K562 (cell line): Measurements from ENCODE around the gene RAD23B. TPM values are rescaled to one million over a fixed set of nuclear protein-coding genes. Genes with fewer than 3 reads are reported as not detected.
A peak's percentile ranks its signal among the peaks of the same experiment; 100 is the strongest.

ENCODE experiments used
- ATAC-seq: fragments of 200-7000 bp; cut with Tn5 transposase; 3 replicates; pipeline ENCODE4 v1.9.1; 2020; ENCODE audit warnings: moderate library complexity
- BruUV-seq: library from RNA; stranded (reverse); fragments of 400-500 nt; replicated peaks from 2 replicates; lab custom pipeline; 2021; lab: Mats Ljungman, UMichigan
- CTCF ChIA-PET: fragments of 300-600 bp; formaldehyde crosslinking; extraction: SDS; loops from one replicate; lab custom pipeline; 2021; ENCODE audit warnings: low intra/inter-chr PET ratio; lab: Yijun Ruan, JAX
- POLR2A ChIA-PET: fragments of 300-600, 350-650 bp; sonication (Branson Sonifier 250); formaldehyde crosslinking; extraction: SDS; loops from one replicate; lab custom pipeline; 2021; ENCODE audit warnings: antibody characterized with exemption, inconsistent platforms; lab: Yijun Ruan, JAX
- DNase-seq, 4 experiments: peaks; one replicate each; pipeline versions ENCODE4 v3.0.0 to v3.0.0-alpha.2; 2011 to 2018; ENCODE audit warnings: low spot score in 3 of 4, mixed read lengths in 3 of 4; ENCODE audit errors: extremely low read depth in 1 of 4
- FAIRE-seq: peaks from 2 replicates; lab custom pipeline; 2011; peaks lifted over from hg19 to GRCh38; lab: Jason Lieb, UNC
- H2AFZ ChIP-seq: 2 replicates; pipeline ENCODE4 v1.6.0; 2011; ENCODE audit warnings: low read depth, low read length, control low read depth, inconsistent platforms
- H3K27ac ChIP-seq: fragments of 200-600 bp; 3 replicates; pipeline ENCODE4 v1.8.0; 2011; ENCODE audit warnings: low read depth, mild to moderate bottlenecking, control low read depth, inconsistent platforms, low read length, moderate library complexity, mixed read lengths; ENCODE audit errors: extremely low read depth
- H3K27me3 ChIP-seq, 2 experiments: fragments of 300-600 bp in 1 of 2; 2 replicates in 1 of 2; 3 replicates in 1 of 2; pipeline versions ENCODE4 v1.6.0 to v1.8.0; 2011; ENCODE audit warnings: inconsistent platforms in 2 of 2, low read length in 2 of 2, mild to moderate bottlenecking in 1 of 2, mixed read lengths in 1 of 2, moderate library complexity in 1 of 2; ENCODE audit not compliant: control insufficient read depth in 2 of 2, insufficient read depth in 2 of 2
- H3K36me3 ChIP-seq: fragments of 300-600 bp; 3 replicates; pipeline ENCODE4 v1.8.0; 2011; ENCODE audit warnings: mild to moderate bottlenecking, low read length, inconsistent platforms; ENCODE audit not compliant: control insufficient read depth, insufficient read depth
- H3K4me1 ChIP-seq, 2 experiments: fragments of 200-600 bp in 1 of 2; replicated peaks in 1 of 2; 2 replicates in 1 of 2; 3 replicates in 1 of 2; pipeline versions ENCODE4 v1.5.1 to v1.8.0; 2011; ENCODE audit warnings: inconsistent platforms in 2 of 2, low read length in 2 of 2, mild to moderate bottlenecking in 1 of 2, mixed read lengths in 1 of 2, moderate library complexity in 1 of 2; ENCODE audit not compliant: control insufficient read depth in 2 of 2, insufficient read depth in 2 of 2
- H3K4me2 ChIP-seq: 2 replicates; pipeline ENCODE4 v1.6.1; 2011; ENCODE audit warnings: low read length, control low read depth, inconsistent platforms, mixed read lengths; ENCODE audit not compliant: insufficient read depth
- H3K4me3 ChIP-seq: fragments of 200-600 bp; sonication (generic), shearing (Covaris generic); 2 replicates; pipeline ENCODE4 v1.5.1; 2016; ENCODE audit warnings: control low read depth, inconsistent platforms
- H3K79me2 ChIP-seq: fragments of 200-600 bp; 3 replicates; pipeline ENCODE4 v1.8.0; 2011; ENCODE audit warnings: low read length, inconsistent platforms; ENCODE audit not compliant: control insufficient read depth, insufficient read depth
- H3K9ac ChIP-seq, 2 experiments: 2 replicates each; pipeline versions ENCODE4 v1.6.0 to v1.6.1; 2011; ENCODE audit warnings: low read depth in 2 of 2, low read length in 2 of 2, control low read depth in 1 of 2, inconsistent platforms in 1 of 2, mild to moderate bottlenecking in 1 of 2, mixed read lengths in 1 of 2; ENCODE audit not compliant: insufficient read depth in 1 of 2
- H3K9me1 ChIP-seq: one replicate; pipeline ENCODE4 v1.6.0; 2011; ENCODE audit warnings: inconsistent platforms, mild to moderate bottlenecking, low read length, moderate library complexity; ENCODE audit not compliant: control insufficient read depth, insufficient read depth
- H3K9me3 ChIP-seq: replicated peaks from 2 replicates; pipeline ENCODE4 v1.5.1; 2011; ENCODE audit warnings: low read depth, low read length, inconsistent platforms; ENCODE audit not compliant: control insufficient read depth, insufficient read depth
- H4K20me1 ChIP-seq: replicated peaks from 2 replicates; pipeline ENCODE4 v1.6.1; 2011; ENCODE audit warnings: low read length, inconsistent platforms, mixed read lengths; ENCODE audit not compliant: control insufficient read depth, insufficient read depth
- CTCF ChIP-seq, 3 experiments: IDR thresholded peaks in 2 of 3; conservative IDR thresholded peaks in 1 of 3; 2 replicates each; pipeline ENCODE4 v1.5.1; 2011 to 2012; ENCODE audit warnings: low read length in 3 of 3, mild to moderate bottlenecking in 3 of 3, control low read depth in 2 of 3, improper control_type of control experiment in 1 of 3, inconsistent platforms in 1 of 3, low read depth in 1 of 3, mixed read lengths in 1 of 3, moderate library complexity in 1 of 3; ENCODE audit not compliant: insufficient read depth in 2 of 3
- DEAF1 ChIP-seq: fragments of 450-650 bp; formaldehyde crosslinking; IDR thresholded peaks from 2 replicates; pipeline ENCODE4 v1.4.0; 2020; ENCODE audit warnings: mild to moderate bottlenecking, moderate library complexity
- FOSL1 ChIP-seq: fragments of 200-800 bp; sonication (Bioruptor generic); conservative IDR thresholded peaks from 2 replicates; pipeline ENCODE4 v1.6.1; 2016; ENCODE audit warnings: missing genetic modification characterization, missing compliant biosample characterization
- GABPB2 ChIP-seq: fragments of 250-450 bp; sonication (Bioruptor Pico); conservative IDR thresholded peaks from 2 replicates; pipeline ENCODE4 v1.5.1; 2021; ENCODE audit warnings: mild to moderate bottlenecking
- KDM2B ChIP-seq: fragments of 250-450 bp; sonication (Bioruptor Pico); IDR thresholded peaks from 2 replicates; pipeline ENCODE4 v1.8.0; 2021; ENCODE audit warnings: mild to moderate bottlenecking, moderate library complexity
- MAFK ChIP-seq: IDR thresholded peaks from 2 replicates; pipeline ENCODE4 v1.6.1; 2011; ENCODE audit warnings: low read length, improper control_type of control experiment
- RAD21 ChIP-seq, 2 experiments: fragments of 250-450 bp in 1 of 2; fragments of 450-650 bp in 1 of 2; sonication (Bioruptor Pico) in 1 of 2; formaldehyde crosslinking in 1 of 2; IDR thresholded peaks in 1 of 2; conservative IDR thresholded peaks in 1 of 2; 2 replicates each; pipeline versions ENCODE4 v1.4.0 to v1.8.0; 2020 to 2022; ENCODE audit warnings: mild to moderate bottlenecking in 2 of 2, moderate library complexity in 1 of 2
- RBM22 ChIP-seq: fragments of 200-400 bp; formaldehyde crosslinking; IDR thresholded peaks from 2 replicates; pipeline ENCODE4 v1.6.1; 2018; ENCODE audit warnings: low read length, low read depth; ENCODE audit not compliant: poor library complexity, severe bottlenecking
- REST ChIP-seq, 2 experiments: fragments of 450-650 bp; formaldehyde crosslinking in 1 of 2; IDR thresholded peaks; 2 replicates each; pipeline versions ENCODE4 v1.4.0 to v1.6.1; 2014 to 2020; ENCODE audit warnings: mild to moderate bottlenecking in 2 of 2, borderline replicate concordance in 1 of 2, low read depth in 1 of 2
- WGBS: fragments of 100-300 bp; shearing (Covaris generic); methylation state at CpG from one replicate; pipeline ENCODE4 v1.1.6; 2016; ENCODE audit warnings: low coverage, mixed read lengths; ENCODE audit not compliant: insufficient coverage; ENCODE audit errors: missing lambda C conversion rate; 5-methylcytosine and 5-hydroxymethylcytosine counted together
- in situ Hi-C: fragments of 300-500 bp; cut with MboI; formaldehyde crosslinking; loops from 4 replicates; pipeline ENCODE4 v1.15.0; 2018; ENCODE audit warnings: inconsistent platforms, mixed read lengths
- intact Hi-C: fragments of 100-400 bp; cut with micrococcal nuclease; formaldehyde crosslinking; loops from 2 replicates; pipeline ENCODE4 v1.14.2; 2022
- polyA plus RNA-seq, 8 experiments: library from polyadenylated mRNA; depleted of rRNA in 4 of 8; stranded (reverse) in 5 of 8; unstranded in 3 of 8; fragments of >200 nt; fragmentation: Nextera tagmentation in 2 of 8; fragmentation: Illumina TruSeq in 1 of 8; extraction: Ambion mirVana in 2 of 8; extraction: Trizol in 1 of 8; gene quantifications; 2 replicates each; pipeline versions ENCODE4 v1.2.1 to v1.2.3, GENCODE V29; 2011 to 2014; ENCODE audit warnings: inconsistent platforms in 1 of 8, missing spikeins in 1 of 8
- total RNA-seq, 7 experiments: library from RNA; depleted of rRNA in 6 of 7; stranded (reverse); fragments of >200 nt in 6 of 7; fragmentation: Illumina TruSeq in 2 of 7; extraction: Trizol in 2 of 7; gene quantifications; 2 replicates each; pipeline versions ENCODE4 v1.2.1 to v1.2.3, GENCODE V29; 2011 to 2021; ENCODE audit warnings: low replicate concordance in 1 of 7

RAD23B gene
- total and polyA plus RNA-seq, 9 of the 15 experiments (the other 6 are each of a cell fraction or from before 2014, with no cell fraction given): 14.5 to 184 (median 114) TPM

GRCh38 chr9:107239474-107239873, 43.6 kb upstream of the RAD23B start:
- POLR2A ChIA-PET: interaction anchor here (0.7 kb wide), 1 partner anchor 183 kb away, joined by 4 read pairs; no protein-coding TSS in a partner anchor
- no peaks in the 10 kb centered on the region for H3K4me1 ChIP-seq
- CTCF ChIA-PET: interaction anchor here (1.3 kb wide), 1 partner anchor 101 kb away, joined by 8 read pairs; no protein-coding TSS in a partner anchor
- H3K9ac ChIP-seq: no peak overlapping the region
- no peaks in the 10 kb centered on the region for H3K36me3 ChIP-seq
- H2AFZ ChIP-seq: no peak overlapping the region
- H3K27me3 ChIP-seq: no peaks in the 10 kb centered on the region
- no peak overlapping the region for H3K4me2 ChIP-seq
- no peaks in the 10 kb centered on the region for H4K20me1 ChIP-seq
- in situ Hi-C loops (no loop called here), intact Hi-C loops (loop anchor here (1.0 kb wide), 1 partner anchor 102 kb away; no protein-coding TSS in a partner anchor)
- FAIRE-seq: peak; percentile 55
- peak; percentile 68 for ATAC-seq
- no peaks in the 10 kb centered on the region for H3K9me1 ChIP-seq
- peak in 2 of 4 experiments; percentile 16 to 19 for DNase-seq
- H3K79me2 ChIP-seq: no peaks in the 10 kb centered on the region
- no peaks in the 10 kb centered on the region for H3K9me3 ChIP-seq
- BruUV-seq: no TSS peak
- H3K4me3 ChIP-seq: no peak overlapping the region
- 3% methylated on average over 2 of the region's 2 CpGs for WGBS
- H3K27ac ChIP-seq: no peak overlapping the region
- TF ChIP-seq KDM2B (CRISPR knock-in tag): no peak
- no peak for TF ChIP-seq FOSL1 (tag)
- TF ChIP-seq RAD21 (CRISPR knock-in tag; conservative IDR thresholded peaks at IDR 0.05 in 1 of 2, IDR thresholded peaks at IDR 0.05 in 1 of 2): peak; percentile 56 to 57
- peak; percentile 21 to 66 (median 37); a peak in 3 of 6 replicates for TF ChIP-seq CTCF (IDR thresholded peaks at IDR 0.05 in 2 of 3, conservative IDR thresholded peaks at IDR 0.05 in 1 of 3; ENCODE audit: insufficient read depth in 2 of 3, low read depth in 1 of 3, low read length in 3 of 3)
- TF ChIP-seq MAFK: no peak
- no peak for TF ChIP-seq GABPB2 (CRISPR knock-in tag)
- TF ChIP-seq REST (IDR thresholded peaks at IDR 0.05; ENCODE audit: borderline replicate concordance): peak; percentile 30; the same call in 1 of the 2 replicates
- TF ChIP-seq REST (CRISPR knock-in tag; IDR thresholded peaks at IDR 0.05; ENCODE audit: low read depth): no peak
- no peak for TF ChIP-seq RBM22
- 0 out of 2 replicates have a peak, but pooled peaks have one; percentile 31 for TF ChIP-seq DEAF1 (CRISPR knock-in tag)
